Mononuclear cell (primary cell): ENCODE results near the gene KLHL24. TPM values are rescaled to one million over a fixed set of nuclear protein-coding genes. Genes with fewer than 3 reads are reported as not detected.
"Not testable (repeated sequence)": the region's sequence is repeated elsewhere in the genome, so short reads cannot be mapped to it uniquely, and the experiment has no call there.

Experiments used
- H3K27me3 ChIP-seq: 2 replicates; pipeline ENCODE4 v1.6.0; 2011; ENCODE audit warnings: low read length, control low read depth; ENCODE audit not compliant: insufficient read depth
- H3K4me1 ChIP-seq: 2 replicates; pipeline ENCODE4 v1.5.1; 2011; ENCODE audit warnings: mild to moderate bottlenecking, low read length, control low read depth; ENCODE audit not compliant: insufficient read depth
- H3K4me3 ChIP-seq: 2 replicates; pipeline ENCODE4 v1.5.1; 2011; ENCODE audit warnings: mild to moderate bottlenecking, low read length, moderate library complexity
- H3K9me3 ChIP-seq: 2 replicates; pipeline ENCODE4 v1.5.1; 2011; ENCODE audit warnings: low read depth, mild to moderate bottlenecking, control low read depth, low read length
- total RNA-seq: library from RNA; depleted of rRNA; stranded (reverse); fragments of >200 nt; gene quantifications from one replicate; pipeline ENCODE4 v1.2.3, GENCODE V29; 2012

Gene KLHL24
- total RNA-seq, 1 donor, result 242 TPM

GRCh38 chr3:183650554-183650953, 15.1 kb downstream of the KLHL24 start:
- no peak overlapping the region for H3K4me3 ChIP-seq
- H3K27me3 ChIP-seq, result no peaks in the 10 kb centered on the region
- H3K4me1 ChIP-seq, result no peaks in the 10 kb centered on the region
- peaks cover 50% of the 10 kb centered on the region for H3K9me3 ChIP-seq

- no peak overlapping the region for H3K4me3 ChIP-seq
- H3K27me3 ChIP-seq, result no peaks in the 10 kb centered on the region
- H3K4me1 ChIP-seq, result no peaks in the 10 kb centered on the region
- H3K9me3 ChIP-seq, result peaks cover 50% of the 10 kb centered on the region
Measured at GRCh38 chr3:183653209-183654064, 18.0 kb downstream of the KLHL24 start.

- Histone ChIP-seq H3K4me3 (no peak overlapping the region), H3K4me1 (no peaks in the 10 kb centered on the region), H3K9me3 (peaks cover 50% of the 10 kb centered on the region), H3K27me3 (no peaks in the 10 kb centered on the region)
Measured at GRCh38 chr3:183654727-183655126, 19.3 kb downstream of the KLHL24 start.

- H3K4me1 ChIP-seq, result no peaks in the 10 kb centered on the region
- no peak overlapping the region for H3K4me3 ChIP-seq
- H3K27me3 ChIP-seq, result no peaks in the 10 kb centered on the region
- H3K9me3 ChIP-seq, result no peaks in the 10 kb centered on the region
Measured at GRCh38 chr3:183662099-183662498, 26.7 kb downstream of the KLHL24 start.

- H3K9me3 ChIP-seq, result no peaks in the 10 kb centered on the region
- H3K4me3 ChIP-seq, result no peak overlapping the region
- no peaks in the 10 kb centered on the region for H3K4me1 ChIP-seq
- no peaks in the 10 kb centered on the region for H3K27me3 ChIP-seq
Measured at GRCh38 chr3:183664913-183665381, 29.5 kb downstream of the KLHL24 start.

- H3K4me3 ChIP-seq, result no peak overlapping the region
- H3K27me3 ChIP-seq, result no peaks in the 10 kb centered on the region
- H3K4me1 ChIP-seq, result no peaks in the 10 kb centered on the region
- no peaks in the 10 kb centered on the region for H3K9me3 ChIP-seq
Measured at GRCh38 chr3:183680061-183680460, 44.6 kb downstream of the KLHL24 start.

- no peak overlapping the region for H3K4me3 ChIP-seq
- no peaks in the 10 kb centered on the region for H3K27me3 ChIP-seq
- H3K9me3 ChIP-seq, result no peaks in the 10 kb centered on the region
- no peaks in the 10 kb centered on the region for H3K4me1 ChIP-seq
Measured at GRCh38 chr3:183687705-183688104, 52.3 kb downstream of the KLHL24 start.

- H3K4me1 ChIP-seq, result no peaks in the 10 kb centered on the region
- H3K9me3 ChIP-seq, result no peaks in the 10 kb centered on the region
- H3K4me3 ChIP-seq, result no peak overlapping the region
- H3K27me3 ChIP-seq, result no peaks in the 10 kb centered on the region
Measured at GRCh38 chr3:183688874-183689273, 53.5 kb downstream of the KLHL24 start.

GRCh38 chr3:183689621-183690020, 54.2 kb downstream of the KLHL24 start:
- not testable (repeated sequence) for H3K9me3 ChIP-seq, H3K4me1 ChIP-seq, H3K27me3 ChIP-seq, H3K4me3 ChIP-seq

- no peaks in the 10 kb centered on the region for H3K4me1 ChIP-seq
- no peaks in the 10 kb centered on the region for H3K27me3 ChIP-seq
- H3K9me3 ChIP-seq, result no peaks in the 10 kb centered on the region
- no peak overlapping the region for H3K4me3 ChIP-seq
Measured at GRCh38 chr3:183690402-183690995, 55.1 kb downstream of the KLHL24 start.

GRCh38 chr3:183692436-183692835, 57.0 kb downstream of the KLHL24 start:
- H3K4me1 ChIP-seq, result peaks cover 4% of the 10 kb centered on the region
- no peaks in the 10 kb centered on the region for H3K27me3 ChIP-seq
- H3K9me3 ChIP-seq, result no peaks in the 10 kb centered on the region
- H3K4me3 ChIP-seq, result no peak overlapping the region

GRCh38 chr3:183695569-183696364, 60.3 kb downstream of the KLHL24 start:
- Histone ChIP-seq H3K4me3 (no peak overlapping the region), H3K27me3 (no peaks in the 10 kb centered on the region), H3K9me3 (no peaks in the 10 kb centered on the region), H3K4me1 (peaks cover 29% of the 10 kb centered on the region)

- Histone ChIP-seq H3K4me3 (peak overlapping the region; percentile 90), H3K4me1 (peaks cover 33% of the 10 kb centered on the region), H3K9me3 (no peaks in the 10 kb centered on the region), H3K27me3 (no peaks in the 10 kb centered on the region)
Measured at GRCh38 chr3:183697123-183697609, 61.7 kb downstream of the KLHL24 start.

- Histone ChIP-seq H3K9me3 (no peaks in the 10 kb centered on the region), H3K27me3 (no peaks in the 10 kb centered on the region), H3K4me1 (peaks cover 33% of the 10 kb centered on the region), H3K4me3 (peak within 1 kb of the TSS; percentile 90)
Measured at GRCh38 chr3:183697610-183698317, 62.3 kb downstream of the KLHL24 start, which contains the start of gene YEATS2. YEATS2 (plus strand) TSS chr3:183697797; CDS start chr3:183715163, 17,366 bp downstream.
